IPS DF 6.9 (cell line): Measurements from ENCODE around the gene MLLT1.

Experiments used
- DNase-seq: peaks from one replicate; pipeline ENCODE4 v3.0.0-alpha.2; 2013; ENCODE audit warnings: low read depth, low spot score
- H3K27ac ChIP-seq: one replicate; pipeline ENCODE4 v1.5.1; 2013; ENCODE audit warnings: low read length, control low read depth
- H3K27me3 ChIP-seq: 2 replicates; pipeline ENCODE4 v1.6.1; 2013; ENCODE audit warnings: mild to moderate bottlenecking, low read length; ENCODE audit not compliant: control insufficient read depth, insufficient read depth
- H3K36me3 ChIP-seq: 2 replicates; pipeline ENCODE4 v1.6.1; 2013; ENCODE audit warnings: low read length; ENCODE audit not compliant: control insufficient read depth, insufficient read depth
- H3K4me1 ChIP-seq: 2 replicates; pipeline ENCODE4 v1.6.1; 2013; ENCODE audit warnings: low read length; ENCODE audit not compliant: control insufficient read depth, insufficient read depth
- H3K4me3 ChIP-seq: 2 replicates; pipeline ENCODE4 v1.5.1; 2013; ENCODE audit warnings: mild to moderate bottlenecking, low read length
- H3K9me3 ChIP-seq: 2 replicates; pipeline ENCODE4 v1.6.1; 2013; ENCODE audit warnings: low read length, inconsistent platforms; ENCODE audit not compliant: control insufficient read depth, insufficient read depth
- WGBS: extraction: QIAGEN DNeasy Blood & Tissue Kit; methylation state at CpG from one replicate; pipeline ENCODE4 v1.1.7; 2013; ENCODE audit warnings: mixed read lengths, missing lambda C conversion rate; ENCODE audit not compliant: insufficient read length, insufficient coverage; 5-methylcytosine and 5-hydroxymethylcytosine counted together

MLLT1 gene

DNA sequence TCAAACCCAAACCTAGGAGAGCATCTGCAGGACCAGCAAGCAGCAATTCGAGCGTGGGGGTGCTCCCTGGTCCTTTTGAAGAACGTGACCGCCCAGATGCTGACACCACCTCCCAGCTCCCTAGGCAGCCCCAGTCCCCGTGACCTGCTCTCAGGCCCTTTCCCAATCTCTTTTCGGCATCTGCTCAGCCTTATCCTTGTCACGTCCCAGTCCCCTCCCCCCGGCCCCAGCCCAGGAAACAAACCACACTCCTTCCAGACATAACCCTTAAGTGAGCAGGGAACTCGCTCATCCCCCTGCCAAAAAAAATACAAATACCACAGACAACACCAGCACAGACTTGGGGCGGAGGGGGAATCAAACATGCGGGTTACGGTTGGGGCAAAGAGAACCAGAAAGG, 3.3 kb downstream of the MLLT1 start:
- no CpG with 5 or more reads among the region's 12 CpGs for WGBS

DNA sequence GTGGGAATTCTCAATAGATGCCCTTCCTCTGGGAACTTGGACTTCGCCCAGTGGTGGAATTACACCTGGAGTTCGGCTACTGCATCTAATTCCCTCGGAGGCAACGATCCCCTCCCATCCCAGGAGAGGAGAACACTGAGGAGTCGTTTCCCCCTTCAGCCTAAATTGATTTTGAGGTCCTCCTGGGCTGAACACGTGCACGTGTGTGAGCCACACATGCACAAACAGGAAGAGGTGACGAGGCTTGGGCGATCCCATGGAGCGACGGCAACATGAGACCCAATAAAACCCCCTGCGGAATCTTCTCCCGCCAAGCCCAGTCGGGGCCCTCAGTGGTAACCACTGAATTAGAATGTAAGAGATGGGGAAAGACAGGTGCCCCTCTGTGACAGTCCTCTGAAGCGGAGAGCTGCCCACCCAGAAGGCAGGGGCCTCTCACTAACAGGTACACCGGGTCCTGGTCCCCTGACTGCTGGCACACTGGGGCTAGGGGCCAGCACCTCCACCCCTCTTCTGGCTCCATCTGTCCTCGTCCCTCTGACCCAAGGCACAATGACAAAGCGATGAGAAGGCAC, 4.5 kb downstream of the MLLT1 start:
- Histone ChIP-seq H3K27ac (no peak overlapping the region), H3K9me3 (no peaks in the 10 kb centered on the region), H3K4me1 (peaks cover 16% of the 10 kb centered on the region), H3K27me3 (no peaks in the 10 kb centered on the region), H3K4me3 (no peak overlapping the region), H3K36me3 (peaks cover 5% of the 10 kb centered on the region; the same call in 1 of the 2 replicates)
- DNase-seq: no peak
- no CpG with 5 or more reads among the region's 18 CpGs for WGBS

More for the DNA sequence above, 3.3 kb downstream of the MLLT1 start:
- Histone ChIP-seq H3K27ac (no peak overlapping the region), H3K4me3 (no peak overlapping the region), H3K9me3 (no peaks in the 10 kb centered on the region), H3K27me3 (no peaks in the 10 kb centered on the region), H3K36me3 (no peaks in the 10 kb centered on the region), H3K4me1 (peaks cover 16% of the 10 kb centered on the region)
- no peak for DNase-seq

DNA sequence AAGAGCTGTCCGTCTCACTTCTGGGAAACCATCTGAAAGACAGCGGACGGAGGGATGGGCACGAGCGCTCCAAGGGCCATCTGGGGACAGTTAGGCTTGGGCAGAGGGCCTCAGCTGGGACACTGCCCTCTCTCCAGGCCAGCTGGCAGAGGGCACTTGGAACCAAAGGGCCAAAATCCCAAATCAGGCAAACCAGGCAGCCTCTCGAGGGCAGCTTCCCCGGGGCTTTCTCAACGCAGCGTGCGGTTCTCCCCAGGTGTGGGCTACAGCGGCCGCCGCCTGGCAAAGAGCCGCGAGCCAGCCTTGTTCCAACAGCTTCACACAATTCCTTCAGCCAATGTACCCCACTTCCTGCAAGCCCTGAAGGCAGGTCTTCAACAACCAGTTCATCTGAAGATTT, 5.0 kb downstream of the MLLT1 start:
- Histone ChIP-seq H3K4me3 (no peak overlapping the region), H3K9me3 (no peaks in the 10 kb centered on the region), H3K27ac (no peak overlapping the region), H3K4me1 (peaks cover 16% of the 10 kb centered on the region), H3K36me3 (peaks cover 10% of the 10 kb centered on the region; the same call in 1 of the 2 replicates), H3K27me3 (no peaks in the 10 kb centered on the region)
- no CpG with 5 or more reads among the region's 15 CpGs for WGBS
- no peak for DNase-seq

DNA sequence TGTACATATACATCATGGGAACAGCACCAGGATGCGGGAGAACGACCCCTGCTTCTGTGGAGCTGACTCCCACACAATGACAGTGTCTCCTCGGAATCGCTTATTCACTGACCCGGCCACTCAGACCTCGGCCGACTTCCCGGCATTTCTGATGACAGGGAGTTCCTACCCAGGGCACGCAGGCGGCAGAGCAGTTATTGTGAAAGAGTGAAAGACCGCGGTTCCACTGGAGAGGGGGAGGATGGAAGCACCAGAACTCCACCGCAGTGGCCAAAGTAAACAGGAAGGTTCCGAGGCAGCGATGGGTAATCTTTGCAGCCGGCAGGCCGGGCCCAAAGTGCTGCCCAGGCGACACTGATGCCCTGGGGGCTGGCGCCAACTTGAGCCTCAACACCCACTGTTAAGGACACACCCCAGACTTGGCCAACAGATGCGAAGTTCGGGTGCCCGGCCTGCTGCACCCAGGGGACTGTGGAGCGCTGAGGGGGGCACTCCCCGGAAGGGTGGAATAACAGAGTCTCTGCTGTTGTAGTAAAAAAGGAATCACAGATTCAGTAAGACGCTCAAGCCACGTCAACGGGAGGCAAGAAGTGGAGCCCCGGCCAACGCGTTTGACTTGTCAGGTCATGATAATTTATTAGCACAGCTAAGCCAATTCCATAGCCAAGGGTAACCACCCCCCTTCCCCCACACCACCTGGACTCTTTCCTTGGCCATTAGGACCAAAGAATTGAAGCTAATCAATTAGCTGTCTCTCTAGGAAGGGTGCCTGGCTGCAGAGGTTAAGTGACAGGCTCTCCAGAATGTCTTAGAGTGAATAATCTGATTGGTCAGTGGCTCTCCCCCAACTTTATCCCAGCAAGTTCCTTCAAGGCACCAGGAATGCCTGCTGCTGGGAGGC, 5.8 kb downstream of the MLLT1 start:
- no peak for DNase-seq
- WGBS: no CpG with 5 or more reads among the region's 30 CpGs
- Histone ChIP-seq H3K27ac (no peak overlapping the region), H3K4me1 (peaks cover 16% of the 10 kb centered on the region), H3K27me3 (no peaks in the 10 kb centered on the region), H3K9me3 (no peaks in the 10 kb centered on the region), H3K4me3 (no peak overlapping the region), H3K36me3 (peaks cover 15% of the 10 kb centered on the region)

DNA sequence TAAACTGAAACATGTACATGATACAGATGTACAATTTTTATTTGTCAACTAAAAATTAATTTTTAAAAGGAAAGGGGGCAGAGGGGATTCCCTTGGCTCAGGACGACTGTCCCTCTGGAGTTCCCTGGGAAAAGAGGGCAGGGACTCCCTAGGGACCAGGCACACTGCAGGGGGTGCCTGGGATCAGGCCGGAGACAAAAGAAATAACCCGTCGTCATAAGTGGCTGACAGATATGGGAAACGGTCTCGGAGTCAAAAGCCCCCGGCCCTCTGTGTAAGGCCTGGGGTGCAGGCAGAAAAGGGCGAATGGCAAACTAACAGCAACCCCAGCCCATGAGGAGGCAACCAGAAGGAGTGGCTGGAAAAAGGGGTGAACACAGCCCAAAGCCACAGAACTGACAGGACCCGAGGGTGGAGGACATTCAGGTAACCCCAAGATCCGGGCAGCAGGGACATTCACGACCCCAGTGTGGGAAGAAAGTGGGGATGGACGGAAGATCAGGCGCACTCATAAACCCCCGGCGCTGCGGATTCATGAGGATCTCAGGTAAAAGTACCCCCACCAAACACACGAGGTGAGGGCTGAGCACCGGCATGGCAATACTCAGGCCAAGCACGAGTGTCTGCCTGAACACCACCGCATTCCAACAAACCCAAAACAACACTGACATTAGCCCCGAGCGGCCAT, 6.7 kb downstream of the MLLT1 start:
- Histone ChIP-seq H3K27ac (no peak overlapping the region), H3K4me1 (peaks cover 13% of the 10 kb centered on the region)
- no CpG with 5 or more reads among the region's 22 CpGs for WGBS

DNA sequence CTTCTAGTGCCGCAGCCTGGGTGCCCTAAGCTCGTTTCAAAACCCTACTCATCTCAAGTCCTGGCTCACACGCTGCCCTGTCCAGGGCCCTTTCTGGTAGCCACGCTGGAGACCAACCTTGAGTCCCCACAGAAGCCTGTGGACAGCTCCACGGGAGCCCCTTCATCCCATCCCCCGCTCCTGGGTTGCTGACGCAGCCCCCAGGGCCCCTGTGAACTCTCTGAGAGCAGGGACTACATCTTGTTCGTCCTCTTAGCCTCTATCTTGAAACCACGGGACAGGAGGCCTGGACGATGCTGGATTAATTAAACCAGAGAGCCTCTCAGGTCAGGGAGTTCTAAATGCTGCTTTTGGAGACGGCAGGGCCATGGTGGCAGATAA, 7.4 kb downstream of the MLLT1 start:
- no peak for DNase-seq
- H3K4me1 ChIP-seq: peaks cover 10% of the 10 kb centered on the region
- no CpG with 5 or more reads among the region's 11 CpGs for WGBS
- H3K9me3 ChIP-seq: no peaks in the 10 kb centered on the region
- H3K27me3 ChIP-seq: no peaks in the 10 kb centered on the region
- H3K27ac ChIP-seq: no peak overlapping the region
- H3K4me3 ChIP-seq: no peak overlapping the region
- H3K36me3 ChIP-seq: peaks cover 15% of the 10 kb centered on the region

More for the DNA sequence above, 6.7 kb downstream of the MLLT1 start:
- Histone ChIP-seq H3K27me3 (no peaks in the 10 kb centered on the region), H3K9me3 (no peaks in the 10 kb centered on the region), H3K36me3 (peaks cover 15% of the 10 kb centered on the region), H3K4me3 (no peak overlapping the region)
- no peak for DNase-seq

DNA sequence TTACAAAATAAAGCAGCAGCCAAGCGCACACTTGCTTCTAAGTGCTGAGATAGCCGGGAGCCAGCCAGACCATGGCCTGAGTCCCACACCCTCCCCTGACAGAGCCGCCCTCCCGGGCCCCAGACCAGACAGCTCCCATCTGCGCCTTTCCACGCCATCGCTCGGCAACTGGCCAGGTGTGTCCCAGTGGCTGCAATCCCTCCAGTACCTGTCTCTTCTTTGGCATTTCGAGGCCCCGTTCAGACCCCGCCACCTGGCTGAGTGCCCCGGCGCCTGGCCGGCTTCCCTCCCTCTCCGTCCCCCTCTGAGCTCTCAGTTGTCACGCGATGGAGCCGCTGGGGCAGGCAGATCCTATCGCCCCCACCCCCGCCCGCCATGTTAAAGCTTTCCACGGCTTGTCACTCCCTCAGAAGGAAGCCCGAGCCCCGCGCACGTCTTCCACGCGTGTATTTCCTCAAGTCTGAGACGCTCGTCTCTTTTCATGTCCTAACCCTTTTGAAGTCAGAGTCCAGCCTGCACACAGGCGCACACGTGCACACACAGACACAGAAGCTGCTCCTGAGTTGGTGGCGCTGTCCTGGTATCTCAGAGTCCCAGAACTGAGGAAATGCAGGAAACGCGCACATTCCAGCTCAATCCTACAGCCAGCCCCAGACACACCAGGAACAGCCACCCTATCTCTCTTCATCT, 7.9 kb downstream of the MLLT1 start:
- Histone ChIP-seq H3K36me3 (peaks cover 15% of the 10 kb centered on the region), H3K27me3 (no peaks in the 10 kb centered on the region), H3K9me3 (no peaks in the 10 kb centered on the region), H3K4me1 (peaks cover 10% of the 10 kb centered on the region), H3K4me3 (no peak overlapping the region), H3K27ac (no peak overlapping the region)
- no CpG with 5 or more reads among the region's 35 CpGs for WGBS
- DNase-seq: no peak

DNA sequence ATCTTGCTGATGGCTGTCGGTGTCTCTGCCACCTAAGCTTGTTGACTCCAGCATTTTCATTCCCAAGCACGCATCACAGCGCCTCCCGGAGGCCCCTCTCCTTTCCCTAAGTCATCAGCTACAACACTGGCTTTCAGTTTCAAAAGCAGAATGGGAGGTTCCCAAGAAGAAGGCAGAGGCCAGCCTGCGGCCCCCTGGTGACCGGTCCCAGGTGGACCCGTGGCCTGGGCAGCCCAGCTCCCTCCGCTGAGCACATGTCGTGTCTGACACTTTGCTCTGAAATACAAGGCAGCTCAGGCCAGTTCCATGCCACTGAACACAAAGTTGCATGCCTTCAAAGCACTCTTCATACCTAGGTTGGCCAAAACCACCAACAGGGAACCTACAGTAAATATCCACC, 8.5 kb downstream of the MLLT1 start:
- H3K4me3 ChIP-seq: no peak overlapping the region
- H3K4me1 ChIP-seq: peaks cover 10% of the 10 kb centered on the region
- H3K9me3 ChIP-seq: no peaks in the 10 kb centered on the region
- no peaks in the 10 kb centered on the region for H3K27me3 ChIP-seq
- H3K36me3 ChIP-seq: peaks cover 15% of the 10 kb centered on the region
- DNase-seq: no peak
- WGBS: no CpG with 5 or more reads among the region's 9 CpGs
- no peak overlapping the region for H3K27ac ChIP-seq

DNA sequence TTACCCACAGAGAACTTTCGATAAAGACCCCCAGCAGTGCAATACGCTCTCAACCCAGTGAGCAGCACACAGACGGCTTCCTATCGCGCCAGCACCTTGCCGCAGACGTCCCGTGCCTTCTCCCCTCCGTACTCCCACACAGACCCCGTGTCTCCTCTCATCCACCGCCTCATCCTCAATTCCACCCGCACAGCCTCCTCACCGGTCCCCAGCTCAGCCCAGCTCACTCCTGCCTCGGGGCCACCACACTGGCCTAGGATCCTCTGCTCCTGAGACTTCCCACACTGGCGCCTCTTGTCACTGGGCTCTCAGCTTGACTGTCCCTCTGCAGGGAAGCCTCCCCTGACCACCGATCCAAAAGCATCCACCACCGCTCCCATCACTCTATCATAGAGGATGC, 9.0 kb downstream of the MLLT1 start:
- Histone ChIP-seq H3K4me1 (peaks cover 10% of the 10 kb centered on the region), H3K27me3 (no peaks in the 10 kb centered on the region), H3K9me3 (no peaks in the 10 kb centered on the region), H3K36me3 (peaks cover 15% of the 10 kb centered on the region), H3K27ac (no peak overlapping the region), H3K4me3 (no peak overlapping the region)
- no peak for DNase-seq
- WGBS: no CpG with 5 or more reads among the region's 17 CpGs

DNA sequence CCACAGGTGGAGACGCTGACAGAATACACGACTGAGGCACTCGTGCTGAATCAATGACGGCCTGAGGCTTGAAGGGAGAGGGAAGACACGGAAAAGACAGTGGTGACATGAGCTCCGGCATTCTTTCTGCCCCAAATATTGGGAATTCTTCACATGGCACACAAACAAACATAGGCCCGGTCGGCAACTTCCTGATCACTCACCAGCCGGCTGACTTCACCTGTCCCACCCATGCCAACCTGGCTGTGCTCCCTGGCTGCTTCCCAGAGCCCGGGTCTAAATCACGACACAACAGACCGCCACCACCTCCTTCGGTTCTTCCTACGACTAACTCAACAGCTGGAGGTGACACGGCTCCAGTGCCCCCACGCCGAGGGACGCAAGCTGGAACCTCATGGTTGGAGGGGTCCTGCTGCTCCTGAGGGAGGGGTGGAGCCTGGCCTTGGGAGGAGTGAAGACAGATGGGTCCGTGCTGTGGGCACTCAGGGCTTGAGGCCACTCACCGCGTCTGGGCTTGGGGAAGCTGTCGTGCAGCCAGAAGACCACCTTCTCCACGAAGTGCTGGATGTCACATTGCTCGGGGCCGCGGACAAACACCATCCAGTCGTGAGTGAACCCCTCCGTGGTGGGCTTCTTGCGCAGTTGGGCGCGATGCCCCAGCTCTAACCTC, 9.6 kb downstream of the MLLT1 start:
- Histone ChIP-seq H3K36me3 (peaks cover 15% of the 10 kb centered on the region), H3K9me3 (no peaks in the 10 kb centered on the region), H3K4me1 (peaks cover 10% of the 10 kb centered on the region), H3K4me3 (no peak overlapping the region), H3K27me3 (no peaks in the 10 kb centered on the region), H3K27ac (no peak overlapping the region)
- WGBS: no CpG with 5 or more reads among the region's 31 CpGs
- DNase-seq: no peak
